GM12865 (cell line): Measurements from ENCODE around the gene FBXO5.

Experiments
- DNase-seq: peaks from one replicate; pipeline ENCODE4 v3.0.0; 2010; ENCODE audit warnings: low read depth
- H3K4me3 ChIP-seq: 2 replicates; pipeline ENCODE4 v1.5.1; 2011; ENCODE audit warnings: mild to moderate bottlenecking, low read depth, low read length, control low read depth
- CTCF ChIP-seq: IDR thresholded peaks from 2 replicates; pipeline ENCODE4 v1.5.1; 2011; ENCODE audit warnings: low read length, control low read depth, low read depth, inconsistent platforms; ENCODE audit not compliant: insufficient read depth; ENCODE audit errors: missing control alignments

FBXO5 gene

GRCh38 chr6:152942319-152942869 is 40.4 kb downstream of the FBXO5 start:
- TF ChIP-seq CTCF: no peak
- DNase-seq: no peak
- H3K4me3 ChIP-seq: no peak overlapping the region

- TF ChIP-seq CTCF: no peak
- H3K4me3 ChIP-seq: no peak overlapping the region
- DNase-seq: no peak
Observed at GRCh38 chr6:152941746-152942145, 41.1 kb downstream of the FBXO5 start.

GRCh38 chr6:152932865-152933264 is 50.0 kb downstream of the FBXO5 start:
- no peak for TF ChIP-seq CTCF
- DNase-seq: no peak
- no peak overlapping the region for H3K4me3 ChIP-seq

- no peak overlapping the region for H3K4me3 ChIP-seq
- DNase-seq: no peak
- no peak for TF ChIP-seq CTCF
Observed at GRCh38 chr6:152922706-152923105, 60.1 kb downstream of the FBXO5 start.
